ENCODE measurements around the gene PTOV1. TPM values are rescaled to one million over a fixed set of nuclear protein-coding genes. Genes with fewer than 3 reads are reported as not detected.

Gene PTOV1
- total and polyA plus RNA-seq, 2 of the 13 experiments (the other 11 are each of a cell fraction or from before 2014, with no cell fraction given) = 63.5 to 68.5 TPM

- TF ChIP-seq ELF3 (CRISPR knock-in tag; IDR thresholded peaks at IDR 0.05) = peak; percentile 51; the same call in 1 of the 2 replicates
- TF ChIP-seq FOXM1 (CRISPR knock-in tag; IDR thresholded peaks at IDR 0.05) = 0 out of 2 replicates have a peak, but pooled peaks have one; percentile 23
- TF ChIP-seq ZKSCAN1 (IDR thresholded peaks at IDR 0.05; ENCODE audit: low read length) = no peak
- TF ChIP-seq LCORL (IDR thresholded peaks at IDR 0.05) = no peak
- 0 out of 2 replicates have a peak, but pooled peaks have one; percentile 43 for TF ChIP-seq LCORL (CRISPR knock-in tag; IDR thresholded peaks at IDR 0.05)
- peak; percentile 68; the same call in 1 of the 2 replicates for TF ChIP-seq THAP9 (CRISPR knock-in tag; IDR thresholded peaks at IDR 0.05; ENCODE audit: borderline replicate concordance)
- TF ChIP-seq ARID3A (IDR thresholded peaks at IDR 0.05; ENCODE audit: low read depth, low read length) = no peak; the same call in 1 of the 2 replicates
- TF ChIP-seq CENPBD1 (CRISPR knock-in tag; IDR thresholded peaks at IDR 0.05; ENCODE audit: borderline replicate concordance, low read depth) = no peak
- TF ChIP-seq HINFP (CRISPR knock-in tag; IDR thresholded peaks at IDR 0.05; ENCODE audit: low read depth) = no peak; the same call in 1 of the 2 replicates
- TF ChIP-seq ZNF646 (CRISPR knock-in tag; IDR thresholded peaks at IDR 0.05) = no peak
- no peak for TF ChIP-seq NCOA5 (CRISPR knock-in tag; IDR thresholded peaks at IDR 0.05)
- no peak for TF ChIP-seq ZNF768 (CRISPR knock-in tag; IDR thresholded peaks at IDR 0.05)
- TF ChIP-seq TOPORS (CRISPR knock-in tag; IDR thresholded peaks at IDR 0.05) = no peak
- no peak for TF ChIP-seq ZFP37 (CRISPR knock-in tag; IDR thresholded peaks at IDR 0.05; ENCODE audit: borderline replicate concordance)
- TF ChIP-seq RBFOX2 (IDR thresholded peaks at IDR 0.05; ENCODE audit: low read depth, low read length) = peak; percentile 92
These were observed 18.7 kb downstream of the PTOV1 start (continued) for GRCh38 chr19:49869484-49870308.

Data from HepG2 (cell line).